ENCODE data around the gene NRG2. TPM values are rescaled to one million over a fixed set of nuclear protein-coding genes. Genes with fewer than 3 reads are reported as not detected.
A peak's percentile ranks its signal among the peaks of the same experiment; 100 is the strongest.

The NRG2 gene
- total and polyA plus RNA-seq, 11 donors: 0.72 to 4.8 (median 3.4) TPM

DNA sequence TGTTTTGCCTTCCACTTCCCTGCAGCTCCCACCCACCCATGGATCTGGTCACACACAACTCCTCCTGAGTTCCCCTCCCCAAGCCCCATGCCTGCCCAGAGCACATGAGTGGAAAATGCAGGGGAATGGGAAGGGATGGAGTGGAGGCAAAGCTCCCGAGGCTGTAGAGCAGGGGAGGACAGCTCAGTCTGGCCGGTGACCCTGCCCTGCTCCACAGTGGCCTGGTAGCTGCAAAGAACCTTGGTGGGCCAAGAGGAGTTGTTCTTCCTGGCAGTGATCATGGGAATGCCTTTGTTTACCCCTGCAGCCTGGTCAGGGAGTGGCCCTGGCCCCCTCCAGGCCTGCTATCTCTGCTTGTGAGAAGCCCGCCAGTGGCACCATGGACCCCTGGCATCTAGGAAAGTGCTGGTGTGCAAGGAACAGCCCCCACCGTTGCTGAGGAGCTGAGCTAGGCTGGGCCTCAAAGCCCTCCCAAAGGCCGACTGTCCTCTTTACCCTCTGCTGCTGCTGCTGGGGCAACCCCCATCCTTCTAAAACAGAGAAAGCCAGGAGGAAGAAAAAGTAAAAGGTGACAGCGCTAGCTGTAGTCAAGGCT is 187.1 kb downstream of the NRG2 start:
- no peaks in the 10 kb centered on the region for H3K4me1 ChIP-seq
- H3K27me3 ChIP-seq: no peaks in the 10 kb centered on the region
- H3K4me3 ChIP-seq: no peak overlapping the region
- TF ChIP-seq CTCF (IDR thresholded peaks at IDR 0.05) (no peak), POLR2A (IDR thresholded peaks at IDR 0.05) (no peak)
- no peaks in the 10 kb centered on the region for H3K9me3 ChIP-seq
- peaks cover 0 to 18% (median 9%) of the 10 kb centered on the region in 9 donors for H3K36me3 ChIP-seq
- H3K27ac ChIP-seq: no peak overlapping the region
- 90 to 92% (median 91%) methylated on average over 6 of the region's 6 CpGs for WGBS, 4 donors
- ATAC-seq (no peak), DNase-seq (peak in 1 of 5 donors; percentile 40)
- intact Hi-C loops (cut with DNase I): no loop called here

DNA sequence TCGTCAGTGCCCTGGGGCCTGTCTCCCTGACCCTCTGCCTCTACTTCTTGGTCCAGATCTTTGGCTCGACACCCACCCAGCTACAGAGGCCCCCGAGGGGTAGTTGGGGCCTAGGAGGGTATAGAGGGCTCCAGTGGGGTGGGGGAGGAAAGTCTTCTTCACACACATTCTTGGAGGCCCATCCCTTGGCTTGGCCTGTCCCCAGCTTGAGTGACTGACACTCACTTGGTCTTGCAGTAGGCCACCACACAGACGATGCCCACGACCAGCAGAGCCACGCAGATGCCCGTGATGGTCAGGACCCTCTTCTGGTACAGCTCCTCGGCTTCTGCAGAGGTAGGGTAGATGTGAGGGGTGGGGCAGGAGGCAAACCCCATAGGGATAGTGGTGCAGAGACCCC is 187.6 kb downstream of the NRG2 start:
- peak in 1 of 5 donors; percentile 34 for DNase-seq
- no peak for ATAC-seq
- no peak overlapping the region for H3K4me3 ChIP-seq
- intact Hi-C loops (cut with DNase I): no loop called here
- WGBS, 4 donors: 92 to 96% (median 94%) methylated on average over 8 of the region's 8 CpGs
- H3K9me3 ChIP-seq: no peaks in the 10 kb centered on the region
- H3K27me3 ChIP-seq: no peaks in the 10 kb centered on the region
- no peak overlapping the region for H3K27ac ChIP-seq
- H3K4me1 ChIP-seq: no peaks in the 10 kb centered on the region
- H3K36me3 ChIP-seq: peaks cover 0 to 24% (median 9%) of the 10 kb centered on the region in 9 donors
- TF ChIP-seq POLR2A (IDR thresholded peaks at IDR 0.05): no peak
- no peak for TF ChIP-seq CTCF (IDR thresholded peaks at IDR 0.05)

DNA sequence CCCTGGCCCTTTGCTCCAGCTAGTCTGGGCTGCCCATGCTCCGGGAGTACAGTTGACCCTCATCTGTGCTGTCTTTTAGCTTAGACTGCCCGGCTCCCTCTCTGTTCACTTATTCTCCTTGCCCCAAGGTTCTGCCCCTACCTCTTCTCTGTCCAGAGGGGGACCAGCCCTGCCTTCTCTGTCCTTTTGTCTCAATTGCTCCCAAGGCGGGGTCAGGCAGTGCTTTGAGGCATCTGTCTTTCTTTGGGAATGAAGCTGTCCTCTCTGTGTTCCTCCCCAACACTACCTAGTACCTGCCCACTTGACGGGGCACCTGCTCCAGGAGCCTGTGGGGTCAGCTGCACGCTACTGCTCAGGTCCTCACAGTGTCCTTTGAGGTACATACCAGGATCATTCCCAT is 188.1 kb downstream of the NRG2 start:
- Histone ChIP-seq H3K9me3 (no peaks in the 10 kb centered on the region), H3K4me3 (no peak overlapping the region), H3K27me3 (no peaks in the 10 kb centered on the region), H3K27ac (no peak overlapping the region), H3K4me1 (peaks cover 0 to under 1% (median 0%) of the 10 kb centered on the region in 12 donors), H3K36me3 (peaks cover 0 to 26% (median 9%) of the 10 kb centered on the region in 9 donors)
- WGBS, 4 donors: 93 to 96% (median 96%) methylated on average over 5 of the region's 5 CpGs
- intact Hi-C loops (cut with DNase I): no loop called here
- TF ChIP-seq CTCF (IDR thresholded peaks at IDR 0.05): no peak
- TF ChIP-seq POLR2A (IDR thresholded peaks at IDR 0.05): no peak
- DNase-seq (no peak), ATAC-seq (no peak)

DNA sequence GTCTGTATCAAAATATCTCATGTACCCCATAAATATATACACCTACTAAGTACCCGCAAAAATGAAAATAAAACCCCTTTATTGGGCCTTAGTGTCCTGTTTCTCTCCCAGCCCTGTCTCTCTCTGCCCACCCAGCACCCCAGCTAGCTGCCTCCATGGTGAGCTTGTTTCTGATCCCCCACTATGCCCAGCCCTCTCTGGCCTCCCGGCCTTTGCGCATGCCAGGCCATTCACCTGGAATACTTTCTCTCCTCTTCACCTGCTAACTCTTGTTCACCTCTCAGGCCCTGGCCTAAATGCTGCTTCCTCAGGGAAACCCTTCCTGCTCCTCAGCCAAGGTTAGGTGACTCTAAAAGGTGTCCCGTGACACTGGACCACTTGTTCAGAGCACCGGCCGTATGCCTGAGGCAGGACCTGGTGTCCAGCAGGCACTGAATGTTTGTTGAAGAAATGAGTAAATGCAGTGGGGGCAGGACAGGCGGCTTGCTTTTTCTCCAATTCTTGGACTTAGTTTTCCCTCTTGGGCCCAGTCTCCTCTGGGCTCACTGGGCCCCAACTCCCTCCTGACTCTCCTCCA is 189.0 kb downstream of the NRG2 start:
- Histone ChIP-seq H3K27ac (no peak overlapping the region), H3K36me3 (peaks cover 0 to 26% (median 9%) of the 10 kb centered on the region in 9 donors), H3K4me3 (no peak overlapping the region), H3K4me1 (peaks cover 0 to 9% (median 0%) of the 10 kb centered on the region in 12 donors), H3K9me3 (no peaks in the 10 kb centered on the region), H3K27me3 (no peaks in the 10 kb centered on the region)
- WGBS, 4 donors: 95 to 98% (median 97%) methylated on average over 7 of the region's 7 CpGs
- ATAC-seq: no peak
- intact Hi-C loops (cut with DNase I): no loop called here
- DNase-seq: peak in 1 of 5 donors; percentile 27
- TF ChIP-seq POLR2A (IDR thresholded peaks at IDR 0.05) (no peak), CTCF (IDR thresholded peaks at IDR 0.05) (no peak)
